GM18517 (cell line): ENCODE data around the gene ADGRG3.
"Not testable (repeated sequence)": the region's sequence is repeated elsewhere in the genome, so short reads cannot be mapped to it uniquely, and the experiment has no call there.

ENCODE experiments used
- ATAC-seq: cut with Tn5 transposase; IDR thresholded peaks from one replicate; pipeline ENCODE4 v1.9.1; 2021; ENCODE audit warnings: mild to moderate bottlenecking, moderate library complexity; ENCODE audit not compliant: unreplicated experiment

ADGRG3 gene

GRCh38 chr16:57661936-57662906 lies 5.9 kb upstream of the ADGRG3 start:
- ATAC-seq, result no peak

DNA sequence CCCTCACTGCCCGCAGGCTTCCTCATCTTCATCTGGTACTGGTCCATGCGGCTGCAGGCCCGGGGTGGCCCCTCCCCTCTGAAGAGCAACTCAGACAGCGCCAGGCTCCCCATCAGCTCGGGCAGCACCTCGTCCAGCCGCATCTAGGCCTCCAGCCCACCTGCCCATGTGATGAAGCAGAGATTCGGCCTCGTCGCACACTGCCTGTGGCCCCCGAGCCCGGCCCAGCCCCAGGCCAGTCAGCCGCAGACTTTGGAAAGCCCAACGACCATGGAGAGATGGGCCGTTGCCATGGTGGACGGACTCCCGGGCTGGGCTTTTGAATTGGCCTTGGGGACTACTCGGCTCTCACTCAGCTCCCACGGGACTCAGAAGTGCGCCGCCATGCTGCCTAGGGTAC lies 4.7 kb upstream of the ADGRG3 start:
- ATAC-seq, result no peak

- no peak for ATAC-seq
Observed at GRCh38 chr16:57663917-57664661, 4.0 kb upstream of the ADGRG3 start.

- no peak for ATAC-seq
Observed at GRCh38 chr16:57664662-57665025, 3.5 kb upstream of the ADGRG3 start.

DNA sequence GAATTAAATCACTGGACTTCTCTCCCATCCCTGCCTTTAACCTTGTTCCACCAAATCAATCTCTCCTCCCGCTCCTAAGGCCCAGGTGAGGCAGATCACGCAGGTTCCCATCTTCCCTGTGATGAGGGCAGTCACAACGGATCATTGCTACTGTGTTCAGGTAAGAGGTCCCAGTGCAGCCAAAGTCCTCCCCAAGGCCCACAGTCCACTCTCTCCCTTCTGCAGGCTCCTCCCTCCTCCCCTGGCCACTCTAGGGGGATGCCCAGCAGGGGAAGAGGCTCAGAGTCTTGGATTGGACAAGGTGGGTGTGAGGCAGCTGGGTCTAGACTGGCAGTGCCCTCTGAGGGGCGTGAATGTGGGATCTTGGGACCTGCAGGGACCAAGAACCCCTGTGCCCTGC lies 2.6 kb upstream of the ADGRG3 start:
- ATAC-seq, result no peak

GRCh38 chr16:57666353-57667047 lies 1.6 kb upstream of the ADGRG3 start:
- ATAC-seq, result no peak

DNA sequence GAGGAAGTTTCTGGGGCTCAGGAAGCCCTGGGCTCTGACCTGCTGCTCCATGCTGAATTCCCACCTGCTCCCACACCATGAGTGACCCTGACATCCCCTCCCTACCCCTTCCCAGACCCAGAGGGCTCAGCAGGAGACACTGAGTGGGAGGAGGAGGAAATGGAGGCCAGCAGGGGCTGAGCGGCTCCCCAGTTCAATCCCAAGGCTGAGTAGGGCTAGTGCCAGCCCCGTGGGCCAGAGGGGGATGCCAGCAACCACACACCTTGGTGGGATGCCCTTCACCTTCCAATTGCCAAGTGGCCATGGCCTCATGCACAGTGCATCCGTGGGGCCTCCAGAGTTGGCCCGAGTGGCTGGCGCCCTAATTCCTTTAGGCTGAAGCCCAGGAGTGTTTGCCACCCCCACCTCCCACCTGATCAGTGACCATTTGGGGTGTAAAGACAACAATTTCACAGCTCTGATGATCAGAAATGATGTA lies 1.0 kb upstream of the ADGRG3 start:
- no peak for ATAC-seq

- no peak for ATAC-seq
Observed at GRCh38 chr16:57667526-57668262, 412 bp upstream of the ADGRG3 start.

GRCh38 chr16:57668630-57669475 lies 747 bp downstream of the ADGRG3 start:
- ATAC-seq, result no peak

DNA sequence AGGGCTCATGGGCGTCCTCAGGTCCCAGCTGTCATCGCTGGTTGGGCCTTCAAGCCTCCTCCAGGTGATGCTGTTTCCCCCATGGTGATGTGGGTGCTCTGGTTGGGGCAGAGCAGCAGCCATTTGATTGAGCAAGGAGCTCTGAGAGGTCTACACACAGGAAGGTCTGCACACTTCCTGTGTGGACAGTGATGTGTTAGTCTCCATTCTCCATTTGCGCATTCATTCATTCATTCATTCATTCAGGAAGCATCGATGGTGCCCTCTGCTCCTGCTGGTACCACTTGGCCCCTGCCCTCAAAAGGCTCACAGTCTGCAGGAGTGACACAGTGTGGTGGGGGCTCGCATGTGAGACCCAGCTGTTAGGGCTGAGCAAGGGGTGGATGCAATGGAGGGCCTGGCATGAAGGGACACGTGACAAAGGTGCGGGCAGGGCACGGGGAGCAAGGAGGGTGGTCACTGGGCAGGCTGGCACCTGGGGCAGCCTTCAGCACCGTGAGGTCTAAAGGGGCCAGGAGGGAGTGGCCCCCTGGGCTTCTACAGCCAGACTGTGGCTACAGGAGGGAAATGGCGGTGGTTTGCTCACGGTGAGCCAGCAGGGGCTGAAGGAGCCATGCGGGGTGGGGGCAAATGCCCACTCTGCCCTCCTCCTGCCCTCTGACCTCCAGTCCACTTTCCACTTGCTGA lies 1.5 kb downstream of the ADGRG3 start:
- ATAC-seq, result no peak

DNA sequence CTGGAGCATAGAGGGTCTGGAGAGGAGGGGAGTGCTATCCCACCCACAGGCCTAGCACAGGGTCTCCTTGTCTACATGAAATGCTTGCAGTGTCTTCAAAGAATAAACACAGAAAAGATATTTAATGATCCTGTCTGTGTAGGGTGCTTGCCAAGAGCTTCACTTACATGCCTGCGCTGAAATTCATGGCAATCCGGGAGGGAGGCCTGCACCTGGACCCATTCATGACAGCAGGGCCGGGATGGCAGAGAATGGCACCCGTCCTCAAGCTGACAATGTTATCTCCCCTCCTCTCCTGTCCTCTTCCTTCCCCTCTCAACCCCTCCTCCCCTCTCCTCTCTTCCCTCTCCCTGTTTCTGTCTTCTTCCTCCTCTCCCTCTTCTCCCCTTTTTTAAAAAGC lies 2.1 kb downstream of the ADGRG3 start:
- no peak for ATAC-seq

GRCh38 chr16:57671451-57671850 lies 3.3 kb downstream of the ADGRG3 start:
- ATAC-seq, result not testable (repeated sequence)

GRCh38 chr16:57672416-57672815 lies 4.3 kb downstream of the ADGRG3 start:
- ATAC-seq, result no peak

DNA sequence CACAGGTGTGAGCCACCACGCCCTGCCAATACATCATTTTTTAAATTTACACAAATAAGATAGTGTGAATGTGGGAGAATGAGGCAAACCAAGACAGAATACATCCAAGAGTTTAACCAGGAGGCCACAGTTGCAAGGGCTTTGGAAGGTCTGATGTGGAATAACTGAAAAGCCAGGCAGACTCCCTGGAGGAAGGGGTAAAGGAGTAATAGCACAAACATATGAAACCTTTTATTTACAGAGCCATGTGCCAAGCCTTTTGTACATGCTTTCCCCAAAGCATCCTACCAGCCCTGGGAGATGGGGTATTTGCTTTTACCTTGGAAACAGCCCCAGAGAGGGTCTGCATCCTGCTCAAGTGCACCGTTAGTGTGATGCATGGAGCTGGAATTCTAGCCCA lies 4.7 kb downstream of the ADGRG3 start:
- ATAC-seq, result no peak

DNA sequence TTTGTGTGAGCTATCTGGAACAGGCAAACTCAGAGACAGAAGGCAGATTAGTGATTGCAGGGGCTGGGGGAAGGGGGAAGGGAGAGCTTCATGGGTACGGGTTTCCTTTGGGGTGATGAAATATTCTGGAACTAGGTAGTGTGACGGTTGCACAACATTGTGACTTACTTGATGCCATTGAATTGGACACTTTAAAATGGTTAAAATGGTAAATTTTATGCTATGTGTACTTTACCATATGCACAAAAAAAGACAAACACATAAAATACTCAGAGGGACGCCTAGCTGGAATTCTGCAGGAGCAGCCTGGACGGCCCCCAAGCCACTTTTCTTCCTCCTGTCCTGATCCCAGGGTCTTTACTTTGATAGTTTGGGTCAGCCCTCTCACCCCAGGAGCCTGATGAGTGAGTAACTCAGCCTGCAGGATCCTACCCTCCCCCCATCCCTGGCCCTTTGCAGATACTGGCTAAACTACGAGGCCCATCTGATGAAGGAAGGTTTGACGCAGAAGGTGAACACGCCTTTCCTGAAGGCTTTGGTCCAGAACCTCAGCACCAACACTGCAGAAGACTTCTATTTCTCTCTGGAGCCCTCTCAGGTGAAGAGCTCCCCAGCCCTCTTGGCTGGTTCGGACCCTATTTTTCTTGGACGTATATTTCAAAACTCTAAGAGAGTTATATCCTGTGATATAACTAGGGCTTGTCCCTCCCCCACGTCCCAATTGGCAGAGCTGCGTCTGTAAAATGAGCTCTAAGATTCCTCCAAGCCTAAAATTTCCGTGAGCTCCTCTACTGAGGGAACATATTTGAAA lies 7.8 kb downstream of the ADGRG3 start:
- ATAC-seq, result no peak

- no peak for ATAC-seq
Observed at GRCh38 chr16:57676553-57677085, 8.5 kb downstream of the ADGRG3 start.

DNA sequence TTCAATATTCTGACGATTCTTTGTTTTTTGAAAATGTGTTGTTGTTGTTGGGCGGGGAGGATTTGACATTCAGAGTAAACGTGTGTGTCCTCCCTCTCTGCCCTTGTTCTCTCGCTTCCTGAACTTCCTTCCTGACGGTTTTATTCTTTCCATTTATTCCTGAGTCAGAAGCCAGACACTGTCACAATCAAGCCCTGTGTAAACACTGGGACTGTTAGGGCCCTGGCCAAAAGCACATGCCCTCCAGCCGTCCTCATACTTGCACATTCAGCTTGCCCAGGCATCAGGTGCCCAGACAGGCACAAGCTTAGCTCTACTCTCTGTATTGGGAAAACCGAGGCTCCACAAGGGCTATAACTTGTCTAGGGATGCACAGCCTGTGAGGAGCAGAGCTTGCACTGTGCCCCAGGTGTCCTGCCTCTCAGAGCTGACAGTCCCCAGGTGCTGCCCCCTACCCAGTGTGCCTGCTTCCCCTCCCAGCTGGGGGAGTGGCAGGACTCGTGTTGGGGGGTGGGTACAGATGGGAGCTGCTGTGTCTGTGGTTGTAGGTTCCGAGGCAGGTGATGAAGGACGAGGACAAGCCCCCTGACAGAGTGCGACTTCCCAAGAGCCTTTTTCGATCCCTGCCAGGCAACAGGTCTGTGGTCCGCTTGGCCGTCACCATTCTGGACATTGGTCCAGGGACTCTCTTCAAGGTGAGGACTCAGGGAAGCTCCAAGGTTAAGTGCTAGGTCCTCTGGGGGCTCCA lies 9.7 kb downstream of the ADGRG3 start:
- ATAC-seq, result no peak
